Psoas muscle (tissue), 8 donors: Measurements from ENCODE around the gene B3GNT9. TPM values are rescaled to one million over a fixed set of nuclear protein-coding genes. Genes with fewer than 3 reads are reported as not detected.

ENCODE experiments used
- ATAC-seq, 4 donors: fragments of 200-7000 bp; cut with Tn5 transposase; one replicate each; pipeline ENCODE4 v1.9.1; 2020; ENCODE audit warnings: moderate library complexity in 3 of 4, mild to moderate bottlenecking in 2 of 4
- DNase-seq, 2 donors: peaks; one replicate each; pipeline ENCODE4 v3.0.0-alpha.2; 2020
- H3K27ac ChIP-seq: fragments of 200-600 bp; one replicate; pipeline ENCODE4 v1.8.0; 2022
- H3K27me3 ChIP-seq, 3 donors: fragments of 200-600 bp in 1 of 3; one replicate each; pipeline versions ENCODE4 v1.6.1 to v1.8.0; 2013 to 2022; ENCODE audit warnings: low read length in 2 of 3, mild to moderate bottlenecking in 2 of 3, moderate library complexity in 1 of 3; ENCODE audit not compliant: insufficient read depth in 3 of 3
- H3K36me3 ChIP-seq, 2 donors: fragments of 200-600 bp in 1 of 2; one replicate each; pipeline versions ENCODE4 v1.6.1 to v1.8.0; 2013 to 2022; ENCODE audit warnings: low read depth in 1 of 2, mild to moderate bottlenecking in 1 of 2, moderate library complexity in 1 of 2; ENCODE audit not compliant: insufficient read depth in 1 of 2
- H3K4me1 ChIP-seq: fragments of 200-600 bp; one replicate; pipeline ENCODE4 v1.8.0; 2022
- H3K4me3 ChIP-seq: fragments of 200-600 bp; one replicate; pipeline ENCODE4 v1.8.0; 2022; ENCODE audit warnings: mild to moderate bottlenecking
- H3K9me3 ChIP-seq: fragments of 200-600 bp; one replicate; pipeline ENCODE4 v1.8.0; 2022
- WGBS, 3 donors: extraction: QIAGEN DNeasy Blood & Tissue Kit; methylation state at CpG; one replicate each; pipeline versions ENCODE4 v1.1.6 to v1.1.7; 2013; 5-methylcytosine and 5-hydroxymethylcytosine counted together
- intact Hi-C, 2 donors: fragments of 100-400 bp; cut with DNase I; formaldehyde crosslinking; loops; one replicate each; pipeline versions ENCODE4 v1.11.0 to v1.14.2; 2022
- polyA plus RNA-seq, 3 donors: library from polyadenylated mRNA; stranded (reverse); fragments of 200-250 nt; gene quantifications; one replicate each; pipeline ENCODE4 v1.2.3, GENCODE V29; 2013
- total RNA-seq, 4 donors: library from RNA; stranded (reverse); fragmentation: NEBNext Ultra II Directional in 2 of 4; extraction: Animal tissue kit (Norgen Biotek cat#: 25700) in 2 of 4; gene quantifications; one replicate each; pipeline versions ENCODE4 v1.2.1 to v1.2.4, GENCODE V29; 2021 to 2023
- TF ChIP-seq, protein P1 (sequence below): fragments of 200-600 bp; IDR thresholded peaks from one replicate; pipeline ENCODE4 v1.8.0; 2022; ENCODE audit warnings: antibody characterized with exemption
- donor health status: healthy with polysubstance abuse.
- donor health status: DM: no; HTN: no; CAD: no; lungs with moderate emphysema.
- donor health status: Bipolar disorder and iron deficiency.
- donor health status: healthy.
- donor health status: DM: yes; HTN: yes; CAD: no.
- donor health status: DM: no; HTN: no; CAD: no.
- donor health status: DM: no; HTN: no; CAD: no.
- donor health status: DM: yes; HTN: yes; CAD: no.

Gene B3GNT9
- total and polyA plus RNA-seq, 7 donors = 0.69 to 4.1 (median 1.2) TPM

DNA sequence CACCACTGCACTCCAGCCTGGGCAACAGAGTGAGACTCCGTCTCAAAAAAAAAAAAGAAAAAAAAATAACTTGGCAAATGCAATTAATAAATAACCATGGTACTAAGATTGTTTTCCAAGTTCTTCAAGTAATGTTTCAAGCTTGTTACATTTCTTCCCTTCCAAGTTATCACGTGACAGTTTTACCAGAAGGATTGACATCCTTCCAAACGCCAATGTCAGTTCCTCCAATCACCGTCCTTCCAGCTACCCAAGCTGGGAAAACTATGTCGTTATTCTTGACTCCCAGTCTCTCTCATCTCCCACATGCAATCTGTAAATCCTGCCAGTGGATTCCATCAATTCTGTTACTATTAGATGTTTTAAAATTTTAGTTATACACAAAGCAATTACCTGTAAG is 44.9 kb downstream of the B3GNT9 start:
- H3K4me1 ChIP-seq = peaks cover 7% of the 10 kb centered on the region
- no peak for ATAC-seq
- TF ChIP-seq, protein P1, sequence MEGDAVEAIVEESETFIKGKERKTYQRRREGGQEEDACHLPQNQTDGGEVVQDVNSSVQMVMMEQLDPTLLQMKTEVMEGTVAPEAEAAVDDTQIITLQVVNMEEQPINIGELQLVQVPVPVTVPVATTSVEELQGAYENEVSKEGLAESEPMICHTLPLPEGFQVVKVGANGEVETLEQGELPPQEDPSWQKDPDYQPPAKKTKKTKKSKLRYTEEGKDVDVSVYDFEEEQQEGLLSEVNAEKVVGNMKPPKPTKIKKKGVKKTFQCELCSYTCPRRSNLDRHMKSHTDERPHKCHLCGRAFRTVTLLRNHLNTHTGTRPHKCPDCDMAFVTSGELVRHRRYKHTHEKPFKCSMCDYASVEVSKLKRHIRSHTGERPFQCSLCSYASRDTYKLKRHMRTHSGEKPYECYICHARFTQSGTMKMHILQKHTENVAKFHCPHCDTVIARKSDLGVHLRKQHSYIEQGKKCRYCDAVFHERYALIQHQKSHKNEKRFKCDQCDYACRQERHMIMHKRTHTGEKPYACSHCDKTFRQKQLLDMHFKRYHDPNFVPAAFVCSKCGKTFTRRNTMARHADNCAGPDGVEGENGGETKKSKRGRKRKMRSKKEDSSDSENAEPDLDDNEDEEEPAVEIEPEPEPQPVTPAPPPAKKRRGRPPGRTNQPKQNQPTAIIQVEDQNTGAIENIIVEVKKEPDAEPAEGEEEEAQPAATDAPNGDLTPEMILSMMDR = no peak
- H3K27me3 ChIP-seq = no peaks in the 10 kb centered on the region
- H3K4me3 ChIP-seq = no peak overlapping the region
- no peaks in the 10 kb centered on the region for H3K9me3 ChIP-seq
- peak overlapping the region; percentile 6 for H3K27ac ChIP-seq
- intact Hi-C loops = loop anchor here in 1 of 2 donors (10.0 kb wide), 1 partner anchor 91 kb away; no protein-coding TSS in a partner anchor
- no peak for DNase-seq
- WGBS, 3 donors = 16 to 29% (median 28%) methylated on average over 4 to 5 of the region's 5 CpGs
- peaks cover 0 to 6% of the 10 kb centered on the region in 2 donors for H3K36me3 ChIP-seq

DNA sequence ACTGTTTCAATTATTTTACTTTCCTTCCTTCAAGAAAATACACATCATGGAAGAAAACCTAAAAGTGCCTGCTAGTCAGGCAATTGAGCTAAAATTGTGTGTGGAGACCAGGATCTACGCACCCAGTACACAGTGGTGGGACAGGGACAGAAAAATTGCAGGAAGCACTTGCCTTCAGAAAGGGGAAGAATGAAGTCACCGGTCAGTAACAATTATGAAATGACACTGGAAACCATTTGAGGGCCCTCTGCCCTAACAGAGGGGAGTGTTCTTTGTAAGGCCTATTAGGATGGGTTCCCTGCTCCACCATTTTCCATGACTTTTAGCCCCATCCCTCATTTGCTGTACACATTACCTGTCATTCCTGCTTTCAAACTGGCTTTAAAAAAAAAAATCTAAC is 45.6 kb downstream of the B3GNT9 start:
- Histone ChIP-seq H3K9me3 (no peaks in the 10 kb centered on the region), H3K36me3 (peaks cover 0 to 7% of the 10 kb centered on the region in 2 donors), H3K27ac (no peak overlapping the region), H3K27me3 (no peaks in the 10 kb centered on the region), H3K4me3 (no peak overlapping the region), H3K4me1 (peaks cover 7% of the 10 kb centered on the region)
- DNase-seq (no peak), ATAC-seq (no peak)
- intact Hi-C loops = loop anchor here in 1 of 2 donors (10.0 kb wide), 1 partner anchor 90 kb away; no protein-coding TSS in a partner anchor
- TF ChIP-seq, protein P1 = no peak
- WGBS, 3 donors = 59 to 70% (median 65%) methylated on average over 2 of the region's 2 CpGs

DNA sequence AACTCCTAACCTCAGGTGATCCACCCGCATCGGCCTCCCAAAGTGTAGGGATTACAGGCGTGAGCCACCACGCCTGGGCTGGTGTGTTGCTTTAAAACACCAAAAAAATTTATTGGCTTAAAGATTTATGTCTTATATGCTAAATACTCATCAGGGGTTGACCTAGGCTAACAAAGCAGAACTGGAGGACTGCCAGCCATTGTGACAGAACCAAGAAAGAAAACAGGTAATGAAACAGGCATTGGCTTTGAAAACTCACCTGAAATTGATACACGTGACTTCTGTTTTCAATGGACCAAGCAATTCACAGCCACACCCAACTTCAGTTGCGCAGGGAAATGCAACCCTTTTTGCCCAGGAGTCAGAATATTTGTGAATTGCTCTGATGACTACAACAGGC is 46.0 kb downstream of the B3GNT9 start:
- intact Hi-C loops = loop anchor here (5.0 to 10.0 kb wide), 3 partner anchors 88 to 128 kb away; no protein-coding TSS in a partner anchor
- TF ChIP-seq, protein P1 = no peak

DNA sequence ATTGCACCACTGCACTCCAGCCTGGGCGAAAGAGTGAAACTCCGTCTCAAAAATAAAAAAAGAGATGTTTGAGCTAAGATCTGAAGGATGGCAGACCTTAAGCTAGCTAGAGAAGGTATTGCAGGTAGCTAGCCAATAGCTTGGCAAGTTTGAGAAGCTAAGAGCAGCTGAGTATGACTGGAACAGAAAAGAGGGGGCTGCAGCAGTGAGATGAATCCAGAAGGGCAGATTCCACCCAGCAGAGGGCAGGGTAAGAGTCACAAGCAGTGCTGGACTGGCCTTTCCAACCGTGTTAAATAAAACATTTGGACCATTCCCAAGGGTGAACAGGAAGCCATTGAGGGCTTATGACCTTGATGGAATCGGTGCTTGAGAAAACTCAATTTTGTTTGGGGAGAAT is 46.7 kb downstream of the B3GNT9 start:
- 44 to 52% (median 50%) methylated on average over 4 of the region's 4 CpGs for WGBS, 3 donors
- ATAC-seq (peak in 3 of 4 donors; percentile 60 to 75 (median 63)), DNase-seq (no peak)
- peaks cover 6% of the 10 kb centered on the region for H3K4me1 ChIP-seq
- no peak overlapping the region for H3K27ac ChIP-seq
- no peak overlapping the region for H3K4me3 ChIP-seq
- intact Hi-C loops = loop anchor here (5.0 to 10.0 kb wide), 3 partner anchors 87 to 127 kb away; no protein-coding TSS in a partner anchor
- TF ChIP-seq, protein P1 = peak; percentile 32
- H3K36me3 ChIP-seq = peaks cover 0 to 19% of the 10 kb centered on the region in 2 donors
- no peaks in the 10 kb centered on the region for H3K9me3 ChIP-seq
- H3K27me3 ChIP-seq = no peaks in the 10 kb centered on the region

More for the DNA sequence above, 46.0 kb downstream of the B3GNT9 start:
- DNase-seq = no peak
- no peaks in the 10 kb centered on the region for H3K9me3 ChIP-seq
- 86 to 91% (median 90%) methylated on average over 6 of the region's 6 CpGs for WGBS, 3 donors
- H3K36me3 ChIP-seq = peaks cover 0 to 11% of the 10 kb centered on the region in 2 donors
- no peaks in the 10 kb centered on the region for H3K27me3 ChIP-seq
- H3K27ac ChIP-seq = no peak overlapping the region
- peaks cover 9% of the 10 kb centered on the region for H3K4me1 ChIP-seq
- H3K4me3 ChIP-seq = no peak overlapping the region
- no peak for ATAC-seq
